Measurements from ENCODE around the gene KANSL1. TPM values are rescaled to one million over a fixed set of nuclear protein-coding genes. Genes with fewer than 3 reads are reported as not detected.
"Not testable (repeated sequence)": the region's sequence is repeated elsewhere in the genome, so short reads cannot be mapped to it uniquely, and the experiment has no call there.

Gene KANSL1
- polyA plus RNA-seq, 3 donors, result 53.4 to 57.6 (median 53.7) TPM

DNA sequence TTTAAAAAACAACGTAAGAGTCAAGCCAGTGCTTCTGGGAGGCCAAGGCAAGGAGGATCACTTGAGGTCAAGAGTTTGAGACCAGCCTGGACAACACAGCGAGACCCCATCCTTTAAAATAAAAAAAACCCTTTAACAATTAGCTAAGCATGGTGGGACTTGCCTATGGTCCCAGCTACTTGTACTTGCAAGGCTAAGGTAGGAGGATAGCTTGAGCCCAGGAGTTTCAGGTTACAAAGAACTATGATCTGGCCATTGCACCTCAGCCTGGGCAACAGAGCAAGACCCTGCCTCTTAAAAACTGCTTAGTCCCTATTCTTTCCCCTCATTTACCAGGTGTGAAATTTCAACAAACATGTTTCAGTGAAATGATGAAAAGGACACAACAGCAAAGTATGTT, 104.6 kb downstream of the KANSL1 start:
- no peak for DNase-seq (ENCODE audit: low read depth in 3 of 3, low spot score in 2 of 3)

DNA sequence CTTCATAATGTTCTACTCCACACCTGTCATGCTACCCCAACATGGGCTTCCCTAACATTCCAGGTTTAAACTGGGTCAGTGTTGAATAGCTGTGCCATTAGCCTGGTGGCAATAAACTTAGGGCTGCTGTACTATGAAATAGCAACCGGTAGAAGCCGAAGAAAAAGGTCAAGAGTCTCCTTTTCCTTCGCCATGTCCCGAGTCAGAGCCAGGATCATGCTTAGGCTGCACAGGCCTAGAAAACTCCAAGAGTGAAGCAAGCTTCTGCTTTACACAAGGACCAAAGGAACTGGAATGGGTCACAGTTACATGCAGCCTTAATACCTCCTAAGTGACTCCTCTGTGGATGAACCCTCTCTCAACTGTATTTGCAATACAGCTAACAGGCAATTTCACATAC, 105.4 kb downstream of the KANSL1 start:
- not testable (repeated sequence) for DNase-seq (ENCODE audit: low read depth in 3 of 3, low spot score in 2 of 3)

DNA sequence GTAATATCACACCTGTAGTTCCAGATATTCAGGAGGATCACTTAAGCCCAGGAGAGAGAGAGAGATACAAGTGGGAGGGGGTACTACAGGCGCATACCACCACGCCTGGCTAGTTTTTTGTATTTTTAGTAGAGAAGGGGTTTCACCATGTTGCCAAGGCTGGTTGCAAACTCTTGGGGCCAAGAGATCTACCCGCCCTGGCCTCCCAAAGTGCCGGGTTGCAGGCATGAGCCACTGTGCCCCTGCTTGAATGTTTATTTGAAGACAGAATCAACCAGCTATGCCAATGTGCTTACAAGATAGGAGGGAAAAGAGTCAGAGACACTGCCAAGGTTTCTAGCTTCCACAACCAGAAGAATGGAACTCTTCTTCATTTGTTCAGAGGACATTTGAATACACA, 106.4 kb downstream of the KANSL1 start:
- no peak for DNase-seq (ENCODE audit: low read depth in 3 of 3, low spot score in 2 of 3)

DNA sequence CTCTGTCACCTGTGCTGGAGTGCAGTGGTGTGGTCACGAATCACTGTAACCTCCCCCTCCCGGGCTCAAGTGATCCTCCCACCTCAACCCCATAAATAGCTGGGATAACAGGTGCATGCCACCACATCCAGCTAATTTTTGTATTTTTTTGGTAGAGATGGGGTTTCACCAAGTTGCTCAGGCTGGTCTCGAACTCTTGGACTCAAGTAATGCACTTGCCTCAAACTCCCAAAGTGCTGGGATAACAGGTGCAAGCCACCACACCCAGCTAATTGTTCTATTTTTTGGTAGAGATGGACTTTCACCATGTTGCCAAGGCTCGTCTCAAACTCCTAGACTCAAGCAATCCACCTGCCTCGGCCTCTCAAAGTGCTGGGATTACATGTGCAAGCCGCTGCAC, 107.7 kb downstream of the KANSL1 start:
- no peak for DNase-seq (ENCODE audit: low read depth in 3 of 3, low spot score in 2 of 3)

DNA sequence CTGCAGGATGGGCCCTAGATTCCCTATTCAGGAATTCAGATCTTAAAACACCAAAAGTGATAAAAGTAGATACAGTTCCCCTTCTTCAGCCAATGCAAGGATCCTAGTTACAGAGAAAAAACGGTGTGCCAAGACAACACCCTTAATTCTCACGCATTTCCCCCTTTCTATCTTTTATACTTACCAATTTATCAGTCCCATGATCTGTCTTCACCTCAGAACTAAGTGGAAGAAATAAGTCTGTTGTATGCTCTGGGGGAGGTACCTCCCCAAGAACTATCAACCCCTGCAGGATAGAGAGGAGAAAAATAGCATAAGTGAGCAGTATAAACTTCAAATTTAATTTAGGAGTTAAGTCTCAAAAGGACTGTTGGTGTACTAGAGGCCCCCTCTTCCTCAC, 111.0 kb downstream of the KANSL1 start:
- DNase-seq (ENCODE audit: low read depth in 3 of 3, low spot score in 2 of 3), result no peak

DNA sequence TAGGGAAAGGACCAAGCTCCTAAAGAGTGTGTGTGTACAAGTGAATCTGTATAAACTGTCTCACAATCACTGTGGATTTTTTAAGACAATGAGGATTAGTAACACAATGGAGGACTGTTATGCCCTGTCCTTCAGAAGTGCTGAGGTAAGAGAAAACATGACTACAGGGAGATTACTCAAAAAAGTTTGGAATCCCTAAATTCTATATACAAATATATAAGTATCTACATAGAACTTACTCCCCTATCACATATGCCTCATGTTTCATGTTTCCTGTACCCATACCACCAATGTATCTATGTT, 112.3 kb downstream of the KANSL1 start:
- no peak for DNase-seq (ENCODE audit: low read depth in 3 of 3, low spot score in 2 of 3)

DNA sequence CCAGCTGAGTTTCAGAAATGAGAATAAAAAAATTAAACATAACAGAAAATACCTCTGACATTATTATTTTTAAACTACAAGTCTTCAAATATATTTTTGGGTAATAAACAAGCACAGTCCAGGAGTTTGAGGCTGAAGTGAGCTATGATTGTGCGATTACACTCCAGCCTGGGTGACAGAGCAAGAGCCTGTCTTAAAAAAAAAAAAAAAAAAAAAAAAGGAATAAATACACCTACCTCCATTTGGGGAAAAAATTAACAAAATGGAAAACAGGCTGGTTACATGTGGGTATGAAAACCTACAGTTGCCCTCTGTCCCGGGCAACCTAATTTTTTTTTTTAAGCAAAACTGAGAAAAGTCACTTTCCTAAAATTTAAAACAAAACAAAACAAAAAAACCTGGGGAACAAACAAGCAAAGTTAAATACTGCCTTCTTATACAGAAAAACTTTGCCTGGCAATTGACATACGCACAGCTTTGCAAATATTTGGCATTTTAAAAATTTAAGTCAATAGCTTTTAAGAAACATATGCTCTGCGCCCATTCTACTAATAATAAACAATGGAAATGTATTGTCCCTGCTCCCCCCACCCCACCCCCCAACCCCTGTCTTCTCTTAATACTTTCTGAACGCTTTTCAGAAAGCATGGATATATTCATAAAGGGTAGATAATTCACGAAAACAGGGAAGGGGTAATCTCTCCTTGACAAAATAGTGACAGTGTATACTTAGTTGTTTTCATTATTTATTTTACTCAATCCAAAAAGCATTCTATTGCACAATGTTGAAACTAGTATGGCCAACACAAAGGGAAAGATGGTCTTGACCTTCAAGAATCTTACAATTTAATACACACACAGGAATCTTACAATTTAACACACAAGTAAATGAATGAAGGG, 112.9 kb downstream of the KANSL1 start:
- DNase-seq (ENCODE audit: low read depth in 3 of 3, low spot score in 2 of 3), result no peak

DNA sequence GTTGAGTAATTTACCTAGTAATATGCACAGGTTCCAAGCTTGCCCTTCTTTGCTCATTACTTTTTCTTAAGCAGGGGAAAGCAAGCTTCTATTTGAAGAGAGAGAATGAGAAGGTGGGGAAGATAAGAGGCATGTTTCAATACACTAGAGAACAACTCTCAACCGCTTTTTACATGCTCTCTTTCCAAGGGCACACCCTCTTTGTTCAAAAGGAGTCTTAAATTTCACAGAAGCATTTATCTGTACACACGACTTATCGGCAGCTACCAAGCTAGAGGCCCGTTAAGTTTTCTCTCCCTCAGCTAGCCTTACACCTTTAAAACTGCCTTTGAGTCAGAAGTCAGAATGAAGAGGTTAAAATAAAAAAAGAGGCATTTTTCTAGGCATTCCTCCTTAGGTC, 114.6 kb downstream of the KANSL1 start:
- DNase-seq (ENCODE audit: low read depth in 3 of 3, low spot score in 2 of 3), result no peak

DNA sequence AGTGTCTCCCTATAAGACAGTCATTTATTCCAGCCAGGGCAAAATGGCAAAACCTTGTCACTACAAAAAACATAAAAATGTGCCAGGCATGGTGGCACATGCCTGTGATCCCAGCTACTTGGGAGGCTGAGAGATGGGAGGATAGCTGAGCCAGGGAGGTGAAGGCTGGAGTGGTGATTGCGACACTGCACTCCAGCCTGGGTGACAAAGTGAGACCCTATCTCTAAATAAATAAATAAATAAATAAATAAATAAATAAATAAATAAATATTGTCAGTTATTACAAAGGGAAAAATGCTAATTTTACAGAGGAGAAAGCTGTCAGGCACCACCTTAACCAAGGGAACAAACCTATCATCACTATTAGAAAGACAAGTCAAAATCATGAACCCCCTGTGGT, 118.7 kb downstream of the KANSL1 start:
- DNase-seq (ENCODE audit: low read depth in 3 of 3, low spot score in 2 of 3), result no peak

DNA sequence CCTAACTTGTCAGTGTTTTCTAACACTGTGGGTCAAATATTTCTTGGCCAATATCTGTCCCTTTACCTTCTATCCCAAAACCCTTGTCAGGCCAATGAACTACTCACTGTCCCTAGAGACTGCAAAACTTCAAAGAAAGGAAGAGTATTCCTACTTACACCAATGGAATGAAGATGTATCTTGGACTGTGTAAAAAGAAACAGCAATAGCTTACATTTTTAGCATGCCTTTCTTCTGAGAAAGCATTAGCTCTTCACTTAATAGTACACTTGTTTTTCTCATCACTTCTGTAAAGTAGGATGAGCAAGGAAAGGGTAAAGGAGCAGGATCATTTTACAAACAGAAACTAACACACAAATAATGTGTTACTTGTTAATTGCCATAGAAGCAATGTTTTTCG, 120.2 kb downstream of the KANSL1 start:
- no peak for DNase-seq (ENCODE audit: low read depth in 3 of 3, low spot score in 2 of 3)

DNA sequence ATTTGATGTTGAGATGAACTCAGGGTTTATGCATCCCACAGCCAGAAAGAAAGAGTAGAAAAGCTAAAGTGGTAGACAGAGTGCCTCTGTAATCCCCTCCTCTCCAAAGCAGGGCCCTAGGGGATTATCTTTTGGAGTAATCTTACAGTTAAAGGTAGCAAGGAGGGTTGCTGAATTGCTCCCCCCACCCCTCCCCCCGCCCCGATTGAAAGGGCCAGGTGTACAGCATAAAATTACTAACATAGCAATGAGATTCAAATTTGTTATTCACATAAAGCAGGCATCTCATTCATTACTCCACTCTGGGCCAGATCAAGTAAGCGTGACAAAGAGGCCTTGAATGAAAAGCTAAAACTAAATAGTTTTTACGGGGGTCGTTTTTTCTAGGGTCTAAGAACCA, 121.4 kb downstream of the KANSL1 start:
- DNase-seq (ENCODE audit: low read depth in 3 of 3, low spot score in 2 of 3), result no peak

DNA sequence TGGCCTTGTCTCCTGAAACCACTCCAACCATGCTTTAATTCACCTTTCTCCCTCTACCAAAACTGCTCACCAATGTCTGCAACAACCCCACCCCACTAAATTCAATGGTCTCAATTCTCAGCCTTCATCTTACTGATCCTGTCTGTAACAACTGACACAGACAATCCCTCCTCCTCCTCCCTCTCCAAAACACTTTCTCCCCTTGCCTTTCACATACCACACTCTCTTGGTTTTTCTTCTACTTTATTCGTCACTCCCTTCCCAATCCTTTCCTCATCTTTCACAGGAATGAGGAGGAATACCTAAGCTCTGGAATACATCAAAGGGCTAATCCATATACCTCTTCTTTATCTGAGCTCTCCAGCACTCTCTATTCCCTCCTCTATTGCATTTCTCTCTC, 128.8 kb downstream of the KANSL1 start:
- no peak for DNase-seq (ENCODE audit: low read depth in 3 of 3, low spot score in 2 of 3)

DNA sequence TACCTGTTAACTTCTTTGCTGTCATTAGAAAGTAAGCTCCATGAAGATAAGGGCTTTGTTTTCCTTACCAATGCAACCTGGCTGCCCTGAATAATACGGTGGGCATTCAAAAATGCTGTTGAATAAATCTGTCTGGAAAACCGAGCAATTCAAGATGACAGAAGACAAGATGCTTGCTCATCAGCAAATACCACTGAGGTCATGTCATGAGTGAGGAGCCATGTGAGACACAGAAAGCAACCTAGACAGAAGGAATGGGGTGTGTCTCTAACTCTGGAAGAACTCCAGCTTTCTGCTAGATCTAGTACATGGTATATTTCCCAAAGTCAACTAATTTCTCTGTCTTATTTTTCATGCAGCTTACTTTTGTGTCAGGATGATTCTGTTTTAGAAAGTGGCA, 130.0 kb downstream of the KANSL1 start:
- DNase-seq (ENCODE audit: low read depth in 3 of 3, low spot score in 2 of 3), result no peak

DNA sequence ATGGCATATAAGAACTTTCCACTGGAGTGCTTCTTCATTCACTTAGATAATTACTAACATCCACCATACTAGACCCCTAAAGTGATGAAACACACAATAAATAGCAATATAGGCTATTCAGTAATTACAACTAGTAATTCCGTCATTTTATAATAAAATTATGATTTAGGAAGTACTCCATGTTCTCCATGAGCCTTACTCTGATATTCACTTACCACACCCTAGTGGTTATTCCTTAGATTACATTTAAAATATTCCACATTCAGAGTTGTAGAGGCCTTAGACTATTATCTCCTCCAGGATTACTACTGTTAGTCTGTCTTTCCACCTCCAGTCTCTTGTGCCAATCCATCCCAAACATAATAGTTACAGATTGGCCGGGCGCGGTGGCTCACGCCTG, 131.8 kb downstream of the KANSL1 start:
- DNase-seq (ENCODE audit: low read depth in 3 of 3, low spot score in 2 of 3), result no peak

DNA sequence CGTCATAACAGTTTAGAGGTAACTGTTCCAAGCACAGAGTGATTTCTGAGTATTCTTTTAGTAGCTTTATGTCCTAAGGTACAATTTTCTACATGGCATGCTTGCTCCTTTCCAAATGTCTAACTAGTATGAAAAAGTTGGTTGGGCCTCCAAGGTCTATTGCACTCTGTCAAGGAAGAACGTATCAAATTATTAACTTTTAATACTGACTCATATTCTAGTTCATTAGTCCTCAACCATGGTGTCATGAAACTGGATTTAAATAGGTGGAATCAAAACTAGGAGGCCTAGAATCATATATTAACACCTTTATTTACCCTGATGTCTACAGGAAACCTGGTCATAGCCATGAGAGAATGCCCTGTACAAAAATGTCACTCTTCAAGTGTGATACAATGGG, 132.8 kb downstream of the KANSL1 start:
- DNase-seq (ENCODE audit: low read depth in 3 of 3, low spot score in 2 of 3), result no peak

DNA sequence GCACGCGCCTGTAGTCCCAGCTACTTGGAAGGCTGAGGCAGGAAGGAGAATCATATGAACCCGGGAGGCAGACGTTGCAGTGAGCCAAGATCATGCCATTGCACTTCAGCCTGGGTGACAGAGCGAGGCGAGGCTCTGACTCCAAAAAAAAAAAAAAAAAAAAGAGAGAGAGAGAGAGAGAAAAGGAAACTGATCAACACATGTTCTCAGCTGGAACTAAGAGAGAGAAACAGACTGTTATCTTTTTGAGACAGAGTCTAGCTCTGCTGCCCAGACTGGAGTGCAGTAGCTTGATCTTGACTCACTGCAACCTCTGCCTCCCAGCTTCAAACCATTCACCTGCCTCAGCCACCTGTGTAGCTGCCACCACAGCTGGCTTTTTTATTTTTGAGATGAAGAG, 133.7 kb downstream of the KANSL1 start:
- no peak for DNase-seq (ENCODE audit: low read depth in 3 of 3, low spot score in 2 of 3)

DNA sequence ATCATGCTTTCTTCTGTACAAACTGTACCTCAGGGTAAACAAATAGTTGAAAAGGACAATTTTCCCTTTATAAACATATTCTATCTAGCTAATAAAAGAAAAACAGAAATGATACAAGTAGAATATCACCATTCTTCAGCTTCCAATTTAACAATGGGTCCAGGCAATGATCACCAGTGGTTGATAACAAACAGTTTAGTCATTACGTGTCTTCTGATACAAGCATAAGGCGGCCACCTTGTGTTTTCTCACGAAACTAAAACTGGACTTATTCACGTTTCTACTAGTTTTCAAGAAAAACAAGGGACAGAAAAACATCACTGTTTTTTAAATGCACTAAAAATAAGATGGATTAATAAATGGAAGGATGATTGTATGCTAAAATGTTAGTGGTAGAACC, 135.9 kb downstream of the KANSL1 start:
- no peak for DNase-seq (ENCODE audit: low read depth in 3 of 3, low spot score in 2 of 3)

DNA sequence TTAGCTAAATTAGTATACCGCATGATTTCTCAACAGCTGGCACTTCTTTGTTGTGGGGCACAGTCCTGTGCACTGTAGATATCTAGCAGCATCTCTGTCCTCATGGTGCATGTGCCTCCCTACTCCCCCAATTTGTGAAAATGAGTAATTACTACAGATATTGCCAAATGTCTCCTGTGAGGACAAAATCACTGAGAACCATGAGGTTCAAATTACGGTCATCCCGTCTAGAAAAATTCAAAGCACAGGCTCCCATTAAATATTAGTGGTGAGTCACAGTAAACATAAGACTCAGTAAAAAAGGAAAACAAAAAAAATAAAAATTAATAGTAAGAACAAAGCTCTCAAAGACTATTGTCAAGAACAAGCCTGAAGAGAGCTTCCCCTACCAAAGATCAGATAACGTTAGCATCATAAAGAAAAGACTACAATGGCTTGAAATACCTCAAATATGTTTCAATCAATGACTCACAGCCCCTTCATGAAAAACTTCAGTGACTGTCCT, 136.4 kb downstream of the KANSL1 start:
- no peak for DNase-seq (ENCODE audit: low read depth in 3 of 3, low spot score in 2 of 3)

DNA sequence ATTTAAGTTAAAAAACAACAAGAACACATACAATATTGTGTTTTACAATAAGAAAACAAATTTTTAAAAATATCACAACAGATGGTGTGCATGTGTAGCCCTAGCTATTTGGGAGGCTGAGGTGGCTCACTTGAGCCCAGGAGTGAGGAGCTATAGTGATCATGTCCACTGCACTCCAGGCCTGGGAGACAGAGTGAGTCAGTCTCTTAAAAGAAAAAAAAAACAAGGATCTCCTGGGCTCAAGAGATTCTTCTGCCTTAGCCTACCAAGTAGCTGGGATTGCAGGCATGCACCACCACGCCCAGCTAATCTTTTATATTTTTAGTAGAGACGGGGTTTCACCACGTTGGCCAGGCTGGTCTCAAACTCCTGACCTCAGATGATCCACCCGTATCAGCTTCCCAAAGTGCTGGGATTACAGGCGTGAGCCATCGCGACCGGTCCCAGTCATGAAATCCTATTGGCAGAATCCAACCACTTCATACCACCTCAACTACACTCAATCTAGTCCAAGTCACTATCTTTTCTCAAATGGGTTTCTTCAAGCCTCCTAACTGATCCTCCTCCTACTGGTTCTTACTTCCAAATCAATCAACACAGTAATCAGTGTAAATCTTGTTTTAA, 139.2 kb downstream of the KANSL1 start:
- DNase-seq (ENCODE audit: low read depth in 3 of 3, low spot score in 2 of 3), result no peak

DNA sequence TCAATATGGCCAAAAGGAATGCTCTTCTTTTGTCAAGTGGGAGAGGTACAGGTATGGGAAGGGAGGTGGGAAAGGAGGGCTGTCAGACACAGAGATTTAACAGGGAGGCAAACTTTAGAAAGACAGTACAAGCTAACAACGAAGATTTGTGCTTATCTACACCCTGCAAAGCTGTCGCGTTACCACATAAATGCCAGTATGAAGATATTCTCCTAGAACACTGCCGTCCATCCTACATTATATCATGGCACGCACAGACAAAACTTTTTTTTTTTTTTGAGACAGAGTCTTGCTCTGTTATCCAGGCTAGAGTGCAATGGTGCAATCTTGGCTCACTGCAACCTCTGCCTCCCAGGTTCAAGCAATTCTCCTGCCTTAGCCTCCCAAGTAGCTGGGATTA, 143.6 kb downstream of the KANSL1 start:
- DNase-seq (ENCODE audit: low read depth in 3 of 3, low spot score in 2 of 3), result no peak

DNA sequence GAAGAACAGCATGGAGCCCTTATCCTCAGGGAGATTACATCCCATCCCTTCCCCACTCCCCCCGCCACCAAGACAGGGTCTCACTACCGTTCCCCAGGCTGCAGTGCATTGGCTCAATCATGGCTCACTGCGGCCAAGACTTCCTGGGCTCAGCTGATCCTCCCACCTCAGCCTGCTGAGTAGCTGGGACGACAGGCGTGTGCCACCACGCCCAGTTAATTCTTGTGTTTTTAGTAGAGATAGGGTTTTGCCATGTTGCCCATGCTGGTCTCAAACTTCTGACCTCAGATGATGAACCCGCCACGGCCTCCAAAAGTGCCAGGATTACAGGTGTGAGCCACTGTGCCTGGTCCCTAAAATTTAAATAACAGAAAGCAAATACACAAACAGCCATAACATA, 145.4 kb downstream of the KANSL1 start:
- no peak for DNase-seq (ENCODE audit: low read depth in 3 of 3, low spot score in 2 of 3)

DNA sequence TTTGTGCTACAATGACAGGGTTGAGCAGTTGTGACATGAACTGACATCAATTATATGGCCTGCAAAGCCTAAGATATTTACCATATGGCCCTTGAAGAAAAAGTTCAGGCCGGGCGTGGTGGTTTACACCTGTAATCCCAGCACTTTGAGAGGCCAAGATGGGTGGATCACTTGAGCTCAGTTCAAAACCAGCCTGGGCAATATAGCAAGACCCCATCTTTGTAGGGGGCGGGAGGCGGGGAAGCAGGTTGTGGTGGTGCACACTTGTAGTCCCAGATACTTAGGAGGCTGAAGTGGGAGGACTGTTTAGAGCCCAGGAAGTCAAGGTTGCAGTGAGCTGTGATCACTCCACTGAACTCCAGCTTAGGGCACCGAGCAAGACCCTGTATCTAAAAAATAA, 145.8 kb downstream of the KANSL1 start:
- DNase-seq (ENCODE audit: low read depth in 3 of 3, low spot score in 2 of 3), result no peak
